A673 (cell line): Measurements from ENCODE around the gene CH25H. TPM values are rescaled to one million over a fixed set of nuclear protein-coding genes. Genes with fewer than 3 reads are reported as not detected.

Experiments used
- BruUV-seq: library from RNA; stranded (reverse); fragments of 400-500 nt; replicated peaks from 2 replicates; lab custom pipeline; 2021; lab: Mats Ljungman, UMichigan
- CTCF ChIA-PET: fragments of 300-600 bp; sonication (Branson Sonifier 250); formaldehyde crosslinking; loops from one replicate; lab custom pipeline; 2022; ENCODE audit warnings: antibody characterized with exemption; lab: Charles Lee
- POLR2A ChIA-PET: fragments of 300-600 bp; sonication (Branson Sonifier 250); formaldehyde crosslinking; loops from one replicate; lab custom pipeline; 2022; ENCODE audit warnings: antibody characterized with exemption; ENCODE audit not compliant: low non-redundant PET; lab: Charles Lee
- DNase-seq: peaks from one replicate; pipeline ENCODE4 v3.0.0-alpha.2; 2015; ENCODE audit warnings: low spot score
- H3K27ac ChIP-seq: fragments of 200-600 bp; sonication (generic); 2 replicates; pipeline ENCODE4 v1.5.1; 2016; ENCODE audit warnings: mixed run types, low read depth, mild to moderate bottlenecking, mixed read lengths, antibody characterized with exemption, low read length; ENCODE audit not compliant: poor library complexity, severe bottlenecking
- H3K27me3 ChIP-seq: fragments of 200-600 bp; sonication (generic); replicated peaks from 2 replicates; pipeline ENCODE4 v1.6.1; 2017; ENCODE audit warnings: mixed run types, low read depth, mild to moderate bottlenecking, mixed read lengths, antibody characterized with exemption, low read length; ENCODE audit not compliant: insufficient read depth, poor library complexity
- H3K36me3 ChIP-seq: fragments of 200-600 bp; sonication (generic); 2 replicates; pipeline ENCODE4 v1.6.1; 2016; ENCODE audit warnings: mixed run types, mild to moderate bottlenecking, mixed read lengths, antibody characterized with exemption, low read length; ENCODE audit not compliant: insufficient read depth, poor library complexity, severe bottlenecking
- H3K4me1 ChIP-seq: fragments of 200-600 bp; sonication (generic); 2 replicates; pipeline ENCODE4 v1.6.1; 2017; ENCODE audit warnings: mixed run types, mild to moderate bottlenecking, mixed read lengths, antibody characterized with exemption, low read length; ENCODE audit not compliant: insufficient read depth, poor library complexity, severe bottlenecking
- H3K4me3 ChIP-seq: fragments of 200-600 bp; sonication (generic); 2 replicates; pipeline ENCODE4 v1.5.1; 2016; ENCODE audit warnings: low read depth, mixed run types, mild to moderate bottlenecking, mixed read lengths, low read length; ENCODE audit not compliant: poor library complexity, severe bottlenecking
- H3K9me3 ChIP-seq: fragments of 200-600 bp; sonication (generic); 2 replicates; pipeline ENCODE4 v1.6.1; 2016; ENCODE audit warnings: mixed run types, low read depth, mild to moderate bottlenecking, mixed read lengths, antibody characterized with exemption, low read length; ENCODE audit not compliant: poor library complexity, severe bottlenecking
- EZH2 ChIP-seq: fragments of 200-600 bp; sonication (generic); IDR thresholded peaks from 2 replicates; pipeline ENCODE4 v1.6.1; 2017; ENCODE audit warnings: borderline replicate concordance, low read depth, mild to moderate bottlenecking, mixed read lengths, antibody characterized with exemption, low read length; ENCODE audit not compliant: poor library complexity, severe bottlenecking
- intact Hi-C: fragments of 100-400 bp; cut with micrococcal nuclease; formaldehyde crosslinking; loops from one replicate; pipeline ENCODE4 v1.10.0; 2022; ENCODE audit not compliant: unreplicated experiment
- total RNA-seq: library from RNA; stranded (reverse); gene quantifications from 2 replicates; pipeline ENCODE4 v1.2.3, GENCODE V29; 2021
- TF ChIP-seq, protein P1 (sequence below): fragments of 300-800, 200-600 bp; sonication (generic); conservative IDR thresholded peaks from 2 replicates; pipeline ENCODE4 v1.5.1; 2017; ENCODE audit warnings: low read depth, mild to moderate bottlenecking, antibody characterized with exemption, low read length, moderate library complexity, mixed read lengths

The CH25H gene
- total RNA-seq, 1 experiment from 2014 or later: 0.56 TPM

DNA sequence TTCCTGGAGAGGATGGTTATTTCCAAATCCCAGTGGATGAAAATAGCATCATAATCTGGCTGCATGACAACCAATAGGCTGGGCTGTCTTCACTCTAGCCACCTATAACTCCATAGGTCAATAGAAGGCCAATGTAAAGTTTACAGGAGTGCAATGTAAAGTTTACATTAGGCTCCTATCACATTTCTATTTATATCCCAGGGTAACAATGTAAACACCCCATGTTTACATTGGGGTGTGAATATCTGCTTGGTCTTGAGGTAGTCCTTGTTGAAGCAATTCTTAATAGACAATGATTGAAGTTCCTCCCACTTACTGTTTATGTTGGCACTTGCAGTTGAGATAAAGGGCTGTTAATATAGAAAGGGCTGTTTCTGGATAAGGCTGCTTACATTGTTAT lies 21.5 kb downstream of the CH25H start:
- CTCF ChIA-PET: no interaction called here
- TF ChIP-seq EZH2: no peak
- TF ChIP-seq, protein P1, sequence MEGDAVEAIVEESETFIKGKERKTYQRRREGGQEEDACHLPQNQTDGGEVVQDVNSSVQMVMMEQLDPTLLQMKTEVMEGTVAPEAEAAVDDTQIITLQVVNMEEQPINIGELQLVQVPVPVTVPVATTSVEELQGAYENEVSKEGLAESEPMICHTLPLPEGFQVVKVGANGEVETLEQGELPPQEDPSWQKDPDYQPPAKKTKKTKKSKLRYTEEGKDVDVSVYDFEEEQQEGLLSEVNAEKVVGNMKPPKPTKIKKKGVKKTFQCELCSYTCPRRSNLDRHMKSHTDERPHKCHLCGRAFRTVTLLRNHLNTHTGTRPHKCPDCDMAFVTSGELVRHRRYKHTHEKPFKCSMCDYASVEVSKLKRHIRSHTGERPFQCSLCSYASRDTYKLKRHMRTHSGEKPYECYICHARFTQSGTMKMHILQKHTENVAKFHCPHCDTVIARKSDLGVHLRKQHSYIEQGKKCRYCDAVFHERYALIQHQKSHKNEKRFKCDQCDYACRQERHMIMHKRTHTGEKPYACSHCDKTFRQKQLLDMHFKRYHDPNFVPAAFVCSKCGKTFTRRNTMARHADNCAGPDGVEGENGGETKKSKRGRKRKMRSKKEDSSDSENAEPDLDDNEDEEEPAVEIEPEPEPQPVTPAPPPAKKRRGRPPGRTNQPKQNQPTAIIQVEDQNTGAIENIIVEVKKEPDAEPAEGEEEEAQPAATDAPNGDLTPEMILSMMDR: no peak
- Histone ChIP-seq H3K27ac (no peak overlapping the region), H3K36me3 (no peaks in the 10 kb centered on the region), H3K9me3 (no peaks in the 10 kb centered on the region), H3K4me3 (no peak overlapping the region), H3K4me1 (no peaks in the 10 kb centered on the region), H3K27me3 (no peaks in the 10 kb centered on the region)
- DNase-seq: no peak
- intact Hi-C loops: no loop called here
- BruUV-seq: no TSS peak
- POLR2A ChIA-PET: no interaction called here

DNA sequence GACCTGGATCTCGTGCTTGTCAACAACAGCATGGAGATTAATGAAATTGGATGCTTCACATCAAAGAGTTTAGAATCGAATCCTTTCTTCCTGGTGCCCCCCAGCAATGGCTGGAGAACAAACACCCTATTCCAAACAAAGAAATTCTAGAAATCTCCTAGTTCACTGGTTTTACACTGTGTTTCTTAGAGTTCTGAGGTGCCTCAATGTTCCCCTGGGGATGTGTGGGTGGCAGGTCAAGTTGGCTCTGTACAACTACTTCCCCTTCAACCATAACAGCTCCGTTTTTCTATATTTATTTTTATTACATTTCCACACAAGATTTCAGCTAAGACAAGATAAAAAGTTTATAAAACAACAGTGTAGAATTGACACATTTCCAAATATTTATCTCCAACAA lies 22.5 kb downstream of the CH25H start:
- no peak overlapping the region for H3K4me3 ChIP-seq
- H3K27me3 ChIP-seq: no peaks in the 10 kb centered on the region
- BruUV-seq: no TSS peak
- no peak overlapping the region for H3K27ac ChIP-seq
- no peak for DNase-seq
- no peaks in the 10 kb centered on the region for H3K36me3 ChIP-seq
- ChIA-PET POLR2A (no interaction called here), CTCF (no interaction called here)
- no peaks in the 10 kb centered on the region for H3K4me1 ChIP-seq
- H3K9me3 ChIP-seq: no peaks in the 10 kb centered on the region
- TF ChIP-seq EZH2: no peak
- TF ChIP-seq, protein P1: no peak
- intact Hi-C loops: no loop called here

DNA sequence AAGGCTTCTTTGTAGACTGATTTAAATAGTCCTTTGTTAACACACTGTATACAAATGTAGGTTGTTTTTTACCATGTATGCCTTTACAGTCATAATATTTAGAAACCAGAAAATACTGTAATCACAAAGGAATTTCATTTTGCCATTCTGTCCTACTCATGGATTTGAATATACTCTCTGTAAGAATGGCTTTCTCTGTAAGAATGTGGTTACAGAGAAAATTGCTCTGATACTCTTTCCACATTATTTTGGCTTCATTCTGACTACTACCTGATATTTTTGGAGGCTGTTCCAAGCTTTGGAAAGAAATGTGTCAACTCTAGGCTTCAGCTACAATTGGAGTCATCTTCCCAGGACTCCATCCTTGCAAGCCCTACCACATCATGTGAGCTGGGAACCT lies 23.5 kb downstream of the CH25H start:
- no TSS peak for BruUV-seq
- no peaks in the 10 kb centered on the region for H3K4me1 ChIP-seq
- H3K27me3 ChIP-seq: no peaks in the 10 kb centered on the region
- no peaks in the 10 kb centered on the region for H3K36me3 ChIP-seq
- POLR2A ChIA-PET: no interaction called here
- H3K4me3 ChIP-seq: no peak overlapping the region
- H3K9me3 ChIP-seq: no peaks in the 10 kb centered on the region
- CTCF ChIA-PET: no interaction called here
- no peak overlapping the region for H3K27ac ChIP-seq
- intact Hi-C loops: no loop called here
- no peak for TF ChIP-seq EZH2
- TF ChIP-seq, protein P1: no peak
- DNase-seq: no peak
